ENCODE results near the gene RNASEL. TPM values are rescaled to one million over a fixed set of nuclear protein-coding genes. Genes with fewer than 3 reads are reported as not detected.

Gene RNASEL
- total RNA-seq, 2 experiments from 2014 or later, result 3.5 to 3.7 TPM

DNA sequence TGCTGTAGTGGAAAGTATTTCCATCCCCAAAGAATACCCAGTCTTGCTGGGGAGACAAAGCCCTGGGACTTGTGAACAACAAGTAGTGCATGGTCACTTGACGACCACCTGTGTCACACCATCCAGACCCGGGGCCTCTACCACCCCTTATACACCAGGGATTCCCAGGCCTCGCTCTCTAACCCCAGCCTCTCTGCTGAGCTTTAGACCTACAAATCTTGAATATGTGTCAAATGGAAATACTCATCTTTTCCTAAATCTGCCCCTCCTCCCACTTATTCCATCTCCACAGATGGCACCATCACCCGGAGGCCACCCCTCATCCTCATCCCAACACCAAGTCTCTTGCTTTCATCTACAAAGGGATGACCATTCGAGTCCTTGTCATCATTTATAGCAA, 875 bp upstream of the RNASEL start:
- Histone ChIP-seq H3K27me3 (ENCODE audit: control insufficient read depth in 1 of 2, insufficient read depth in 2 of 2, low read length in 2 of 2) (no peaks in the 10 kb centered on the region), H3K9me3 (ENCODE audit: control insufficient read depth in 1 of 2, insufficient read depth in 1 of 2, low read length in 2 of 2) (no peaks in the 10 kb centered on the region), H3K36me3 (ENCODE audit: insufficient read depth, low read length) (peaks cover 17% of the 10 kb centered on the region), H3K4me1 (ENCODE audit: insufficient read depth, low read length) (peaks cover 20% of the 10 kb centered on the region), H3K27ac (ENCODE audit: low read depth in 1 of 2, low read length in 2 of 2) (peak overlapping the region in 1 of 2 donors; percentile 97), H3K4me3 (ENCODE audit: low read length) (no peak overlapping the region)
- no peaks in the 10 kb centered on the region for H3K27me3 Mint-ChIP-seq
- ATAC-seq (ENCODE audit: poor library complexity), result no peak
- peaks cover 40% of the 10 kb centered on the region for H3K4me1 Mint-ChIP-seq (ENCODE audit: low read depth)
- intact Hi-C loops (cut with DNase I, micrococcal nuclease), result loop anchor here (5.0 to 10.0 kb wide), 3 partner anchors 247 to 1955 kb away; partner anchors contain the start of genes DHX9 (in 1 of the 2) and XPR1 (in 1 of the 2)
- peaks cover 45% of the 10 kb centered on the region for H3K36me3 Mint-ChIP-seq (ENCODE audit: low read depth)
- peak overlapping the region; percentile 95 for H3K4me3 Mint-ChIP-seq
- ChIA-PET CTCF (interaction anchor here (1.6 to 2.3 kb wide), 2 partner anchors 194 to 197 kb away, joined by 4 to 9 read pairs; no protein-coding TSS in a partner anchor), POLR2A (interaction anchor here (1.4 to 3.6 kb wide), 5 partner anchors 8 to 250 kb away, joined by 7 to 38 read pairs (median 9); partner anchors contain the start of genes DHX9 and RGS16)
- H3K27ac Mint-ChIP-seq, result peak overlapping the region; percentile 99
- H3K9me3 Mint-ChIP-seq, result peaks cover 2% of the 10 kb centered on the region
- DNase-seq, result no peak
- no peak for TF ChIP-seq CTCF (IDR thresholded peaks at IDR 0.05)

GRCh38 chr1:182589520-182589919, 464 bp upstream of the RNASEL start:
- peaks cover 23% of the 10 kb centered on the region for H3K4me1 ChIP-seq (ENCODE audit: insufficient read depth, low read length)
- H3K27ac ChIP-seq (ENCODE audit: low read depth in 1 of 2, low read length in 2 of 2), result peak overlapping the region; percentile 89 to 97
- peak overlapping the region; percentile 99 for H3K27ac Mint-ChIP-seq
- peak overlapping the region; percentile 95 for H3K4me3 Mint-ChIP-seq
- peaks cover 44% of the 10 kb centered on the region for H3K4me1 Mint-ChIP-seq (ENCODE audit: low read depth)
- ATAC-seq (ENCODE audit: poor library complexity), result no peak
- ChIA-PET CTCF (interaction anchor here (1.6 to 2.3 kb wide), 3 partner anchors 193 to 198 kb away, joined by 4 to 11 read pairs (median 9); no protein-coding TSS in a partner anchor), POLR2A (interaction anchor here (0.9 to 3.6 kb wide), 9 partner anchors 8 to 560 kb away, joined by 3 to 38 read pairs (median 7); partner anchors contain the start of genes DHX9 and RGS16)
- no peak for DNase-seq
- no peaks in the 10 kb centered on the region for H3K27me3 Mint-ChIP-seq
- H3K36me3 ChIP-seq (ENCODE audit: insufficient read depth, low read length), result peaks cover 17% of the 10 kb centered on the region
- no peak for TF ChIP-seq CTCF (IDR thresholded peaks at IDR 0.05)
- H3K36me3 Mint-ChIP-seq (ENCODE audit: low read depth), result peaks cover 49% of the 10 kb centered on the region
- intact Hi-C loops (cut with DNase I, micrococcal nuclease), result loop anchor here (5.0 to 10.0 kb wide), 2 partner anchors 248 to 1955 kb away; partner anchors contain the start of genes DHX9 (in 1 of the 2) and XPR1 (in 1 of the 2)
- no peaks in the 10 kb centered on the region for H3K9me3 ChIP-seq (ENCODE audit: control insufficient read depth in 1 of 2, insufficient read depth in 1 of 2, low read length in 2 of 2)
- H3K27me3 ChIP-seq (ENCODE audit: control insufficient read depth in 1 of 2, insufficient read depth in 2 of 2, low read length in 2 of 2), result no peaks in the 10 kb centered on the region
- peaks cover 2% of the 10 kb centered on the region for H3K9me3 Mint-ChIP-seq
- H3K4me3 ChIP-seq (ENCODE audit: low read length), result peak overlapping the region; percentile 83

DNA sequence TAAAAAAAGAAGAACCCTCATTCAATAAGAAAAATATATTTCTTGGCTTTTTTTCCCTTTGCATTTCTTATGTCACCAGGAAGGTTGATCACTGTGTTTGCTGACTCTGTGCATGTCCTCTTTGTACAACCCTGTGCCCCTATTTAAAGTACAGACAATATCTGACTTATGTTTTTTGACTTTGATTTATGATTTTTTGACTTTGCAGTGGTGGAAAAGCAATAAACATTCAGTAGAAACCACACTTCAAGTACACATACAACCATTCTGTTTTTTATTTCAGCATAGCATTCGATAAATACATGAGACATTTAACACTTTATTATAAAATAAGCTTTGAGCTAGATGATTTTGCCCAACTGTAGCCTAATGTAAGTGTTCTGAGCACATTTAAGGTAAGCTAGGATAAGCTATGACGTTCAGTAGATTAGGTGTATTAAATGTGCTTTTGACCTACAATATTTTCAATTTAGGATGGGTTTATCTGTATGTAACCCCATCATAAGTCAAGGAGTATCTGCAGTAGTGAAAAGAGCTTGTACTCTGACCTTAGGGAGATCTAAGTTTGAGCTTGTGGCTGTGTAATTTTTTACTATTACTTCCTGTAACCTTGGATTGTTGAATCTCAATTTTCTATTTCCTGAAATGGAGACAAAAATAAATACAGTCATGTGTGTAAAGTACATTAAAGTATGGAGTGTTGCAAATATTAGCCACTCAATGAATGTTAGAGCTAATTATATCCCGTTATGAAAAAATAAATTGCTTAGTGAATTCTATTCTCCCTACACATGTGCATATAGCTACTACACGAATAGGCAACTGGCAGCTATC, 1.2 kb downstream of the RNASEL start:
- Mint-ChIP-seq H3K4me1 (ENCODE audit: low read depth) (peaks cover 61% of the 10 kb centered on the region), H3K36me3 (ENCODE audit: low read depth) (peaks cover 66% of the 10 kb centered on the region), H3K9me3 (peaks cover 2% of the 10 kb centered on the region), H3K27ac (peak overlapping the region; percentile 99), H3K27me3 (no peaks in the 10 kb centered on the region), H3K4me3 (peak overlapping the region; percentile 95)
- ChIA-PET POLR2A (interaction anchor here (0.7 to 3.6 kb wide), 12 partner anchors 10 to 558 kb away, joined by 3 to 38 read pairs (median 4); partner anchors contain the start of genes DHX9, NPL and RGS16), CTCF (interaction anchor here (0.7 to 2.8 kb wide), 7 partner anchors 8 to 319 kb away, joined by 3 to 13 read pairs (median 7); no protein-coding TSS in a partner anchor)
- H3K27ac ChIP-seq (ENCODE audit: low read depth in 1 of 2, low read length in 2 of 2), result peak overlapping the region; percentile 89 to 97
- intact Hi-C loops (cut with DNase I, micrococcal nuclease), result loop anchor here (5.0 to 10.0 kb wide), 2 partner anchors 249 to 1953 kb away; partner anchors contain the start of genes DHX9 (in 1 of the 2) and XPR1 (in 1 of the 2)
- no peaks in the 10 kb centered on the region for H3K9me3 ChIP-seq (ENCODE audit: control insufficient read depth in 1 of 2, insufficient read depth in 1 of 2, low read length in 2 of 2)
- H3K4me1 ChIP-seq (ENCODE audit: insufficient read depth, low read length), result peaks cover 37% of the 10 kb centered on the region
- H3K27me3 ChIP-seq (ENCODE audit: control insufficient read depth in 1 of 2, insufficient read depth in 2 of 2, low read length in 2 of 2), result no peaks in the 10 kb centered on the region
- H3K4me3 ChIP-seq (ENCODE audit: low read length), result peak overlapping the region; percentile 83
- TF ChIP-seq CTCF (IDR thresholded peaks at IDR 0.05), result no peak
- peak in 1 of 14 experiments; percentile 28 for DNase-seq
- peak; percentile 13 for ATAC-seq (ENCODE audit: poor library complexity)
- peaks cover 23% of the 10 kb centered on the region for H3K36me3 ChIP-seq (ENCODE audit: insufficient read depth, low read length)

Data from CD4-positive, alpha-beta T cell (primary cell).